HG02970 (cell line): ENCODE data around the gene GET4.
"Not testable (repeated sequence)": the region's sequence is repeated elsewhere in the genome, so short reads cannot be mapped to it uniquely, and the experiment has no call there.

Source experiments
- ATAC-seq: cut with Tn5 transposase; IDR thresholded peaks from one replicate; pipeline ENCODE4 v1.9.1; 2021; ENCODE audit warnings: mild to moderate bottlenecking, moderate library complexity, moderate number of reproducible peaks; ENCODE audit not compliant: unreplicated experiment, low FRiP score

Gene GET4

GRCh38 chr7:867406-868188 lies 8.8 kb upstream of the GET4 start:
- ATAC-seq, result no peak

- ATAC-seq, result no peak
Measured at GRCh38 chr7:868189-868486, 8.2 kb upstream of the GET4 start.

- no peak for ATAC-seq
Measured at GRCh38 chr7:869348-869747, 7.0 kb upstream of the GET4 start.

GRCh38 chr7:871900-872537 lies 4.3 kb upstream of the GET4 start:
- no peak for ATAC-seq

- not testable (repeated sequence) for ATAC-seq
Measured at GRCh38 chr7:872685-873084, 3.7 kb upstream of the GET4 start.

GRCh38 chr7:873367-874002 lies 2.9 kb upstream of the GET4 start:
- ATAC-seq, result no peak

GRCh38 chr7:874031-874749 lies 2.2 kb upstream of the GET4 start:
- no peak for ATAC-seq

GRCh38 chr7:875051-875450 lies 1.3 kb upstream of the GET4 start:
- ATAC-seq, result no peak

GRCh38 chr7:875476-876076 lies 778 bp upstream of the GET4 start:
- no peak for ATAC-seq

GRCh38 chr7:876972-877311 lies 588 bp downstream of the GET4 start:
- ATAC-seq, result no peak

- no peak for ATAC-seq
Measured at GRCh38 chr7:877312-878232, 1.2 kb downstream of the GET4 start.

GRCh38 chr7:879093-879492 lies 2.7 kb downstream of the GET4 start:
- no peak for ATAC-seq

- no peak for ATAC-seq
Measured at GRCh38 chr7:879706-880105, 3.4 kb downstream of the GET4 start.

- no peak for ATAC-seq
Measured at GRCh38 chr7:880450-880849, 4.1 kb downstream of the GET4 start.

GRCh38 chr7:881441-882234 lies 5.3 kb downstream of the GET4 start:
- ATAC-seq, result no peak

GRCh38 chr7:882336-883035 lies 6.1 kb downstream of the GET4 start:
- no peak for ATAC-seq

GRCh38 chr7:883055-884021 lies 7.0 kb downstream of the GET4 start:
- ATAC-seq, result no peak
